GM21825 (cell line): ENCODE measurements around the gene OR2V1.
"Not testable (repeated sequence)": the region's sequence is repeated elsewhere in the genome, so short reads cannot be mapped to it uniquely, and the experiment has no call there.

Experiments used
- ATAC-seq: cut with Tn5 transposase; IDR thresholded peaks from one replicate; pipeline ENCODE4 v1.9.1; 2021; ENCODE audit warnings: mild to moderate bottlenecking, moderate library complexity; ENCODE audit not compliant: unreplicated experiment

OR2V1 gene

GRCh38 chr5:181131514-181131913 is 545 bp upstream of the OR2V1 start:
- ATAC-seq, result no peak

DNA sequence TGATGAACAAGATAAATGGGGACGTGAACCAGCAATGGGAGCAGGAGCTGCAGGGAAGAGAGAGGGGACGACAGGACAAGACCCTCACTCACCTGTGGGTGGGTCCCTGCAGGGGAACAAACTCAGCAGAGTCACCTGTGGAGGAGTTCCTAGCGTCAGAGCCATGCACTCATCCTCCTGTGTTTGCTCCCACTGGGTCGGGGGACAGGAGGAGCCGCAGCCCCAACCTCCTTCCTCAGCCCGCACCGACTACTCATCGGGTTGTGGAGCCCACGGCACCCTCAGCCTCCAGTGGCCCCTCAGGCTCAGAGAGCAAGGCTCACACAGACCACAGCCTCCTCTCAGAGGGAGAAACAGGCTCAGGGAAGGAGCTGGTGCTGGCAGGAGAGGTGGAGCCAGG is 888 bp downstream of the OR2V1 start:
- not testable (repeated sequence) for ATAC-seq

DNA sequence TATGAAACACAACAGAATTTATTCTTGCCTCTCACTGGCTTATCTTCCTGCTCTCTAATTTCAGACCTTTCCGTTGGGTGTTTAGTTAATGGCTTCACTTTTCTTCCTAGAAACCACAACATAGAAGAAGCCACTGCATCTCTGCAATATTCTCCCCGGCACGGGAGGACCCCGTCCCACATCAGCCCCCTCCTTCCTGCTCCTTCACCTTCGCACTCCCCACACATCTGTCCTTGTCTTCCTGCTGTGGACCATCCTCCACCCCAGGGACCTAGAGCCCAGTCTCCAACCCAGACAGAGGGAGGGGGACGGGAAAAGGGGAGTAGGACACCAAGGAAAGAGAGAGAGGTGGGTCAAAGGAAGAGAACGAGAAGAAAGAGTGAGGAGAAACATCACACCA is 1.4 kb downstream of the OR2V1 start:
- no peak for ATAC-seq

- ATAC-seq, result no peak
Measured at GRCh38 chr5:181127907-181128626, 2.9 kb downstream of the OR2V1 start.

- ATAC-seq, result no peak
Measured at GRCh38 chr5:181127456-181127855, 3.5 kb downstream of the OR2V1 start.

DNA sequence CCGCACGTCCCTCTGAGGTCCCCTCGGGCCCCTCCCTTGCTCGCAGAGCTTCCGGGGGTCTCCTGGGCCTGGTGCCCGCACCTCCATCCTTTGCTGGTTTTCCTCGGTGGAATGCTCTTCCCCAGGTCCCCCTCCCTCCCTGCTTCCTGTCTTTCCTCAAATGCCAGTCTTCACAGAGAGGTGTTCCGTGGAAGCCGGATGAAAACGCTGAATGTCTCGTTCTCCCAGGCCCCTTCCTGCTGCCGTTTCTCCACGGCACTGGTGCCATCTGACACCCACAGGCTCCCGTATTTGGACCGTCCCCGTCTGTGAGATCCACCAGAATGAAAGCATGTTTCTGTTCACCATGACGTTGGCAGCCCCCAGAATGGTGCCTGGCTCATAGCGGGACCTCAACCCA is 4.1 kb downstream of the OR2V1 start:
- ATAC-seq, result no peak

DNA sequence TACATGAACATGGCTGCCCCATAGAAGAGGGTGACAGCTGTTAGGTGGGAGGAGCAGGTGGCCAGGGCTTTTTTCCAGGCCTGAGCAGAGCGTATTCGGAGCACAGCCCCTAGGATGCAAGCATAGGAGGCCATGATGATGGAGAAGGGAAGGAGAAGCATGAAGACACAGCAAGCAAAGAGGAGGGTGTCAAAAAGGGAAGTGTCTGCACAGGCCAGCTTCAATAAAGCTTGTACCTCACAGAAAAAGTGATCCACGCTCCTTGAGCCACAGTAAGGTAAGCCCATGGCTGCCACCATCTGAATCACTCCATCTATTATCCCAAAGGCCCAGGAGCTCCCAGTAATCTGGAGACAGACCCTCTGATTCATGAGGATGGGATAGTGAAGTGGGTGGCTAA is 6.4 kb downstream of the OR2V1 start:
- ATAC-seq, result no peak

DNA sequence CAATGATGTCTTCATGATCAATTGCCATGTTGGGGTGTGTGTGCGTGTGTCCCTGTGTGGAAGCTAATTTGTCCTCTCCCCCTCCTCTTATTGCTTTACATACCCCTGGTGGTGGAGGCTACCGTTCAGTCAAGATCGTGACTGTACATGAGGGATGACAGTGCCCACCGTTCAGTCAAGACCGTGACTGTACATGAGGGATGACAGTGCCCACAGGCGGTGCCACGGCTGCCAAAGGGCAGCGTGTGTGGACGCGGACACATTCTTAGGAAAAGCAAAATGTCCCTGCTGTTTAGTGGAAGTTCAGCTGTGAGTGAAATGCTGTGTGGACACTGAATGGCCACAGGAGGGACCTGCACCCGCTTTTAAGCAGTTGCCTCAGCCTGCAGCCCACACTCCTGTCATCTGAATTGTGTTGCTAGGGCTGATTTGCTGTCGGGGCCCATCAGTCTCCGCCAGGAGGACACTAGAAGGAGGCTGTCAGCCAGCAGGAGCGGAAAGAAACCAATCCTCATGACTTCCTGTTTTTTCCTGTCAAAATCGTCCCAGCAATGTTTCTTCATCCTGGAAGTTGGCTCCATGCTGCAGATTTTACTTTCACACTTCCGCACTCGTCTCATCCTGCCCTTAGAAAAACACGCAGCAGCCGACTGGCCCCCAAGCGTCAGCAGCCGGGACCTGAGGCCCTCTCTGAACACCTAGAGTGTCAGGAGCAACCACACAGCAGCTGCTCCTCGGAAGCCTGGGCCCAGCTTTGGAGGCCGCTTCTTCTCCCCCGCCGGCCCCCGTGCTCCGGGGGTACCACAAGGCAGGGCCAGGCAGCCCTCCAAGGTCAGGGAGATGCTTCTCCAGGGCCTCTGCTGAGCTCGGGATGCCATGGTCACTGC is 9.1 kb downstream of the OR2V1 start:
- no peak for ATAC-seq

- no peak for ATAC-seq
Measured at GRCh38 chr5:181120761-181121160, 10.2 kb downstream of the OR2V1 start.

DNA sequence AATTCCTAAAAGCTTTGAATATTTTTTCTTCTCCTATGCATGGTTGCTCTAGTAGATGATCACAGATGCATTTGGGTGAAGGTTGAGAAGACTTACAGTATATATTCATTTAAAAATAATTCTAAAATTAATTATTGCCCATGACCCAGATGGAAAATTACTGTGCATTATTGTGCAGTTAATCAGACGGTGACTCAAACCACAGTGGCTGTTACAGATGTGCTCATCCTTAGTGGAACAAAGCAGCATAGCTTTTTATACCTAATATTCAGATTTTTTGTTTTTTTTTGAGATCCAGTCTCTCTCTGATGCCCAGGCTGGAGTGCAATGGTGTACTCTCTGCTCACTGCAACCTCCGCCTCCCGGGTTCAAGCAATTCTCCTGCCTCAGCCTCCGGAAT is 10.7 kb downstream of the OR2V1 start:
- no peak for ATAC-seq

- ATAC-seq, result no peak
Measured at GRCh38 chr5:181119105-181119504, 11.9 kb downstream of the OR2V1 start.

GRCh38 chr5:181118369-181118768 is 12.6 kb downstream of the OR2V1 start:
- ATAC-seq, result no peak

GRCh38 chr5:181114844-181115778 is 15.9 kb downstream of the OR2V1 start:
- no peak for ATAC-seq

- no peak for ATAC-seq
Measured at GRCh38 chr5:181114284-181114843, 16.6 kb downstream of the OR2V1 start.

- ATAC-seq, result not testable (repeated sequence)
Measured at GRCh38 chr5:181113572-181113971, 17.4 kb downstream of the OR2V1 start.

DNA sequence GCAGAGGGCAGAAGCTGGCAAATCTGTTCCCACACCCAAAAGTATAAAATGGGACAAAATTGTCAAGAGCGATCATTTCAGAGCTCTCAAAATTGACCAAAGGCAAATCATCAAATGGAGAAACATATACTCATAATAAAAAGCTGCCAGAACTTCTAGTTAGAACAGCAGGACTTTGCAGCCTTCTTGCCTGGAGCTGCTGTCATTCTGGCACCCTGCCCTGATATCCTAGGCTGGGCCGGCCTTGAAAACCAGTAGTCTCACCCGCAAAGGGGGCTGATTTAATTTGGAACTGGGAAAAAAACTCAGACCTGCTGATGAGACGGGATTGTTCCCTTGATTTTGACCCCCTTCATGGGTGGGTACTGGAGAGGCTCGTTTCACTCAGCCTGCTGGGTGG is 18.5 kb downstream of the OR2V1 start:
- ATAC-seq, result no peak

DNA sequence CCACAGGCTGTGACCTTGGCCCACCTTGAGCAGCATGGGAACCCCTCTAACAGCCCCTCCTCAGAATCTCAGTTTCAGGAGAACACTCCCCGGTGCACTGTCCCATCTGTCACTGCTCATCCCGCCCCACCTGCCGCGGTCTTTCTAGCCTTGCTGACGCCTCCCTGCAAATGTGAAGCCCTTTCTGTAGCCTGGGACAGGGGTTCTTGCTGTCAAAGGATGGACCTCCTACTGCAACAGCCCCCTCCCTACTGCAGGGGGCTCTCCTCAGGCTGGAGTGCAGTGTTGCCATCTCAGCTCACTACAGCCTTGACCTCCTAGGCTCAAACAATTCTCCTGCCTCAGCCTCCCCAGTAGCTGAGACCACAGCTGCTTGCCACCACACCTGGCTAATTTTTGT is 20.0 kb downstream of the OR2V1 start:
- no peak for ATAC-seq

DNA sequence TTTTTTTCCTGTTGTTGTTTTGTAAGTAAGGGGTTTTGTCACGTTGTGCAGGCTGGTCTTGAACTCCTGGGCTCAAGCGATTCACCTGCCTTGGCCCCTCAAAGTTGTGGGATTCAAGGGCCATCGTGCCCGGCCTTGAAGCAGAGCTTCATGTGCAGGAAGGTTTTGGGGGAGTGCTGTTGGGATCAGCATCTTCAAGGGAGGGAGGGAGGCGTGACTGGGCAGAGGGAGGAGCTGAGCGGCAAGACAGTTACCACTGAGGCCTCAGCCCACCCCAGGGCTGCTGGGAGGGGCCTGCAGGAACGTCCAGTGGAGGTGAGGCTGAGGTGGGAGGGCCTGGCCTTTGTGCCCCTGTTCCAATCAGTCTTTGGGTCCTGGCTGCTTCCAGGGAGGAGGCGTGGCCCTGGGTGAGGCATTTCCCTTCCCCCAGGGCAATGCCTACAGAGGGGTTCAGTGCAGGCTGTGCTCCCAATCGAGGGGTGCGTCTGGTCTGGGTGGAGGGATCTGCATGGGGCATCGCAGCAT is 21.4 kb downstream of the OR2V1 start:
- no peak for ATAC-seq

GRCh38 chr5:181108578-181109165 is 22.3 kb downstream of the OR2V1 start:
- ATAC-seq, result no peak

DNA sequence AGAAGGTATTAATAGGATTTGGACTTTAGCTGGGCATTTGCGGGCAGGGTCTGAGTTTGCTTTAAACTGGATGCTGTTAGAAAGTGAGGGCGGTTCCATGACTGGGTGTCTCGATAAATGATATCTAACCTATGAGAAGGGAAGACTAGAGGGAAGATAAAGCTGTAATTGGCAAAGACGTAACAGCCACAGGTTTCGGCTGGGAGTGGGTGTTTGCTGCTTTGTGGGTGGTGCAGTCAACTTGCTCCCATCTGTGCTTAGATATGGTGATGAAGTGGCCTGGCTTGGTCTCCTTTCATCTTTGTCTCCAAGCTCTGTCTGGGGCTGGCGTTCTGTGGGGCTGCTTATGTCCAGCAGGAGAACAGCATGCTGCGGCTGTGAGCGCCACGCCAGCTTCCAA is 23.3 kb downstream of the OR2V1 start:
- ATAC-seq, result no peak
